ENCODE measurements around the gene CAMK2G.
A peak's percentile ranks its signal among the peaks of the same experiment; 100 is the strongest.

CAMK2G gene

DNA sequence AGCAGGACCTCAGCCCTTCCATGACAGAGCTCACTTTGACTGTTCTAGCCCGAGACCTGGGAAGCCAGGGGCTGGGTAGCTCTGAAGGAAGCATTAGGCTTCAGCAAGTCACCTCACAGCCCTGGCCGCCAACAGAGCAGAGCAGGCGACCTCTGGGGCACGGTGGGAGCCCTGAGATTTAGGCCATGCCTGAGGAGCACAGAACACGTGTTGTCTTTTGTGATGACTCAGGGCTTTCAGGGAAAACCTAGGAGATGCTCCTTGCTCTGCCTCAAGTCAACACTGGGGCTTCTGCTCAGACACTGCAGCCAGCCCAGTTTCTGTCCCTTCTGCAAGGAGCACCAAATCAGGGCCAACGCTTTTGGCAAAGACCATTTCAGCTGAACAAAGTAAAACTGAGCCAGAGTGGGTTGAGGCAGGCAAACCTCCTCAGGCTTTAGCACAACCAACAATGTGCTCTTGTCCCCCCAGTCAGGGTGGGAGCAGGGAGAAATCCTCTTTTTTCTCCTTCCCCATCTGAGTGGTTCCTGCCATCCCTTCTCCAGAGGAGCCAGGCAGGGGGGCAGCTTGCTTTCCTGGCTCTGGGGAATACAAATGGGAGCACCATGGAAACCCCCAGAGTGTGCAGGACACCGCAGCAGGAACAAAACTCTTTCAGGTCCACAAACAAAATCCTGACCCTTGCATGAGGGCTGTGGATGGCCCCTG, 14.4 kb downstream of the CAMK2G start:
- no peak for DNase-seq

DNA sequence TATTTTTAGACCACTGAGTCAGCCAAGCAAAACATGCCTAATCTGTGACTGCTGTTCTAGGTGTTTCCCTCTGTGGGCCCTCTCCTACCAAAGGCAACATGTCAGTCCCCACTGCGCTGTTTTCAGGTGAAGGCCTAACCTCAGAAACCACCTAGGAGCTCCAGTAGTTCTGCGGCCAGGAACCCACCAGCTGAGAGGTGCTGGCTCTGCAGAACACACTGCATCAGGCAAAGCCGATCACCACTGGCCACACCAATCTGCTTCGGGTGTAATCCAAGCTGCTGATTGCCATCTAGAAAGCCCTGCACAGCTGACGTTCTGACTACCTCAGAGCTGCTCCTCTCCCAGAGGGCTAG, 14.9 kb downstream of the CAMK2G start:
- peak; percentile 43 for DNase-seq

DNA sequence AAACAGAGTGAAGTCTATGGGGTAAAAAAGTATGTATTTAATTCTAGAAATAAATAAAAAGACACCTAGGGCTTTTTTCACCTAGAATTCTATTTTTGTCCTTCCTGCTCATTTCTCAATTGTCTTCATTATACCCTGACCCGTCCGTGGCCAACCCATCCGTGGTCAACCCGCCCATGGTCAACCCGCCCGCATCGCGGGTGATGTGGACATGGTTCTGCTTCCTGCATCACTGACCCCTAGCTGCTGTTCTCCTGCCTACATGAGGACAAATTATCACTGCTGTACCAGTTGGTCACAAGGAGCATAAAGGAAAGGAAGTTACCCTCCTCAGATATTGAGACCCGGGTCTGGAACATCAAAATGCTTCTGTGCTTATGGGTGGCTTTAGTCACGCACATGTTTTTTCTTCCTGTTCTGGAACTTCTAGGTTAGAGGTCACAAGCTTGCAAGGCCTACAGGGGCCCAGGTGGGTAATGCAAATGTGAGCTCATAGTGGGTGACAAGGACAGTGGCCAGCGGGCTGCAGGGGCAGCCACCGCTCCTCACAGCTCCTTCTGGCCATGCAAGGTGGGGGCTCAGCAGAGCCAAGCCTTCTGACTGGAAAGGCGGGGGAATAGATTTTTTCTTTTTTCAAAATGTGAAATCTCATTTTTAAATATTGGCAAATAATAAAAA, 15.5 kb downstream of the CAMK2G start:
- DNase-seq: no peak

DNA sequence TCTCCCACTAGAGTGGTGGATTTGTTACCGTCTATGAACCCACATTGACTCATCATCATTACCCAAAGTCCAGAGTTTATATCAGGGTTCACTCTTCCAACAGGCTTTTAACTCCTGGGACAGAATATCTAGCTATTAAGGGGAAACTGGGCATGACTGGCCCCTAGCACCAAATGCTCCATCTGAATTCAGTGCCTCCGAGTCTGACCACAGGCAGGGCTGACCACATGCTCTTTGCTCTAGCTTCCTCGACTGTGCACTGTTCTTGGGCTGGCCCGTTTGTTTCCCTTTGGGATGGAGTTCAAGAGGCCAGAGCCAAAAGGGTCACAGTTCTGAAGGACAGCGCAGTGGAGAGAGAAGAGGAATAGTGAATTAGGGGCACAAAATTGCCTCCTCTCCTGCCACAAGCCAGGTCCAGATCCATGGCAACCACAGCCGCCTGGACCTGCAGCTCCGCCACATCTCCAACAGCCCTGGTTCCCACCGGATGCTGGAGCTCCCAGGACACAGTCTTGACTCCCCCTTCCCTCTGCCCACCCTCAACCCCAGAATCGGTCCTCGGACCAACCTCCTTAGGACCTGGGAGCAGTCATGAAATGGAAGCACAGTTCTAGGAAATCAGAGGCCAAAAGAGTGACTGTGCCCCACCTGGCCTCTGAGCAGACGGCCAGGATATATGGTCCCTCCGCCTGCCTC, 16.2 kb downstream of the CAMK2G start:
- DNase-seq: no peak

DNA sequence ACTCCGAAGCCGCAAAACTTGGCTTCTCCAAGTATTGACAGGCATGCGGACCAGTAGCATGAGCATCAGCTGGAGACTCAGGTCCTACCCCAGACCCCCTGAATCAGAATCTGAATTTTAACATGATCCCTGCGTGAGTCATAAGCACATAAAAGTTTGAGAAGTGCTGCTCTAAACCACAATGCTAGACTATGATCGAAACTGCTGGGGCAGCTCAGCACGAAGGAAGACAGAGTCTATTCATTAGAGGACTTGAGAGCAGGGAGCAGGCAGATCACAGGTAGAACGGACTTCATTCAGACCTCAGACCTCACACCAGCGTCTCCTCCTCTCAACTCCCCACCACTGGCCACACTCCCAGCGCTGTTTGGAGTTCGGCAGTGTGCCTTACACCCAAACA, 16.9 kb downstream of the CAMK2G start:
- peak; percentile 42 for DNase-seq

DNA sequence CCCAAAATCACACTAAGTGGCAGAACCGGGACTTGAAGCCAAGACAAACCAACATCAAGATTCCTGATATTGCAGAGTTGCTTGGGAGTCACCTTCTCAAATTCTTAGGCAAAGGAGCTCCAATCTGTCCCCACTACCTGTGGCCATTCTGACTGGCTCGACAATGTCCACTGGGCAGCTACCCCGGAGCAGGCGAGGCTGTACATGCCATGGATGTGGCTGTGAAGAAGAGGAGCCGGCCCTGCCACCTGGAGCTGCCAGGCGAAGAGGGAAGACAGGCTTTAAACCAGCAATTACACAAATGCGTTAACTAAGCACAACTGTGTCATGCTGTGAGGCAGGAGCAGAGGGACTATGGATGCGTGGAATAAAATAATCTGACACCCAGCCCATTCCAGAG, 18.1 kb downstream of the CAMK2G start:
- no peak for DNase-seq

DNA sequence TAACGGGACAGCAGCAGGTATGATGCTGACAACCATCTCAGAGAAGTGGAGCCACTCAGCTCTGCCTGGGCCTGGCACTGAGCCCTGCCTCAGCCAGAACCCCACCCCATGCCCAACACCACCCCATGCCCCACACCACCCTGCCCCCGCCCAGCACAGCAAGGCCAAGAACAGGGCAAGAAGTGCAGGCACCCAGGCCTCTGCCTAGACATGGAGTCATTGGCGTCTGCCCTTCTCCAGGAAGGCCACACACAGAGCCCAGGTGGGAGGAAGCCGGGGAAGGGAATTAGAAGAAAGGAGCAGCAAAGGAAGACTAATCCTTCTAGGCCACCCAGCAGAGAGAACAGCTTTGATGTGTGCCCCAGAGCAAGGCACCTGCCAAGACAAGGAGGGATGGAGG, 18.9 kb downstream of the CAMK2G start:
- no peak for DNase-seq

DNA sequence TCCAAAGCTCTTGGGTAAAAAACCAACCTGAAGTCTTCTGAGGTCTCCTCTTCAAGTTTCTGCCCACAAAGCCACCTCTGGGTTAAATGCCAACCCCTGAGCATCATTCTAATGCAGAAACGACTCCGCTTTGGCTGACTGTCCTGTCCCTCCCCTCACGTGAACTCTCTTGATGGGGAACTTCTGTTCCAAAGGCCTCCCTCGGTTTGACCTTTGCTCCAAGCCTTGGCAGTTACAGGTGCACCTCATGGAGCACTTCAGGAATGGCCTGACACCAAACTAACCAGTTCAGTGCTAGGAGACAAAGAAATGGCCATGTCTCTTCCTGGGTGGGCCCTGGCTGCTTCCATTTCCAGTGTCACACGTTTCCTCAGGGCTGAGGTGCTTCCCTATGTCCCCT, 20.0 kb downstream of the CAMK2G start:
- DNase-seq: no peak

DNA sequence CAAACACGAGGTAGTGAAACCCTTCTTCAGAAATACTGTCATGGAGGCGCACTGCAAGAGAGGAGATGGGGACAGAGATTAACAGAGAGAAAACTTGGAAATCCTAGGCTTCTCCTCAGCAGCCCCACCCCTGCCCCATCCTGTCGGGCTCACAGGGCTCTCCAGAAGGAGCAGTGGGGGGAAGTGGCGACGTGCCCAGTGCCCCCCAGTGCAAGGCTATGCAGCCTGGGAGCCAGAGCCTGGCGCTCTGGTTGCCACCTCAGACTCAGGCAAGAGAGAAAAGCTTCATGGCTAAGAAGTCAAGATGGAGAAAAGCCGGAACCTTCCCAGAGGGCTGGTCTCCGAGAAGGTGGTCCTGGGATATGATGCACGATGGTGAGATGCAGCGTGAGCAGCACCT, 21.2 kb downstream of the CAMK2G start:
- DNase-seq: no peak

DNA sequence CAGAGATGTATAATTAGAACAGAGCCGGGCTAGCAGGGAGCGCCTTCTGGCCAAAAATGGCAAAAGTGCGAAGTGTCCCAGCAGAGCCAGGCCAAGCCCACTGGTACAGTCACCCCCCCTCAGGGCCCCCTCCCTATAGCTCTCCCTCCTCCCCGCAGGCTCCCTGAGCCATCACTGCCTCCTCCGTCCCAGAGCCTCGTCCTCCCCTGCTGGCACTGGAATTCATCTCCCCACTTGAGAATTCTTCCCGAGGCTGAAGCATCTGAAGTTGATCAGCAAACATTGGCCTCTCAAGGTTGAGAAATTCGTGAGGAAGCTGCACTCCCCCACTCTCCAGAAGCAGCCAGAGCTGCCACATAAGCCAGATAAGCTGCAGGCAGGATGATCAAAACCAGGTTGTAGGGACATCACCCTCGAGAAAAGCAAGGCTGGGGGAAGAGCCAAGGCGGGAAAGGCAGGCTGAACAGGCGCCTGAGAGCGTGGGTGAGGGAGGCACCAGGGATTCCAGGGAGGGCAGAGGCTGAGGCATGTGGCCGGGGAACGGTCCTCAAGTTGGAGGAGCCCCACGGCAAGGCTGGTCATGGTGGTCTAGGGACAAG, 23.4 kb downstream of the CAMK2G start:
- no peak for DNase-seq

DNA sequence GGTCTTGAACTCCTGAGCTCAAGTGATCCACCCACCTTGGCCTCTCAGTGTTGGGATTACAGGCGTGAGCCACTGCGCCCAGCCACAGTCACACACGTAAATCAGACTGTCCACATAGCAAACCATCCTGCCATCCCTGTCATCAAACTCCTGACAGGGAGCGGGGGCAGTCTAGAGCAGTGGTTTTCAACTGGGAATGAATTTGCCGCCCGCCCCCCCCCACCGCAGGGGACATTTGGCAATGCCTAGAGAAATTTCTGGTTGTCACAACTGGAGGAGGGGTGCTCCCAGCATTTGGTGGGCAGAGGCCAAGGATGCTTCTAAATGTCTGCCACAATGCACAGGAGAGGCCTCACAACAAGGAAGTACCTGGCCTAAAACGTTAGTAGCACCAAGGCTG, 24.1 kb downstream of the CAMK2G start:
- no peak for DNase-seq

DNA sequence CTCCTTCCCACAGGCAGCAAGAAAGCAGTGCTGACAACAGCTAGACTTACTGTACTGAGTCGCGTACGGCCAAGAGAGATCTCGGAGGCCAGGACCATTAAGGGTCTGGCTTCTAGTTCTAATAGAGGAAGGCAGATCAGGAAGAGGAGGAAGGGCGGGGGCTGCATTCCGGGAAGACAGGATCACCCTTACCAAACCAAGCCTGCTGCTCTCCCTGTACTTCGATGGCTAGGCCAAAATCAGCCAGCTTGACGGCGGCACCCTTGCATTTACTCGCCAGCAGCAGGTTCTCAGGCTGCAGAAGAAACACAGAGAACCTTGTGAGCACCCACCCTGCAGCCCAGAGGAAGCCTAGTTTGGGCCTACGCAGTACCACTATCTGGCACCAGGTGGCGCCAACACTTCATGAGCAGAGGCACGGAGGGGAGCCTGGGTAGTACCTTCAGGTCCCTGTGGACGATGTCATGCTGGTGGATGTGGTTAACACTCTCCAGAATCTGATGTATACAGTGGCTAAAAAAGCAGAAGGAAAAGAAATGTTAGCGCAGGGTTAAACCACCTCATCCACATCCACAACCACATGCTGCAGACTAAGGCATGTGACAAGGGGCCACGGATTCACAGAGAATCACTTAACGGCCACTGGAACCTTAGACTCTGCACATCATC, 25.4 kb downstream of the CAMK2G start:
- DNase-seq: peak; percentile 94

DNA sequence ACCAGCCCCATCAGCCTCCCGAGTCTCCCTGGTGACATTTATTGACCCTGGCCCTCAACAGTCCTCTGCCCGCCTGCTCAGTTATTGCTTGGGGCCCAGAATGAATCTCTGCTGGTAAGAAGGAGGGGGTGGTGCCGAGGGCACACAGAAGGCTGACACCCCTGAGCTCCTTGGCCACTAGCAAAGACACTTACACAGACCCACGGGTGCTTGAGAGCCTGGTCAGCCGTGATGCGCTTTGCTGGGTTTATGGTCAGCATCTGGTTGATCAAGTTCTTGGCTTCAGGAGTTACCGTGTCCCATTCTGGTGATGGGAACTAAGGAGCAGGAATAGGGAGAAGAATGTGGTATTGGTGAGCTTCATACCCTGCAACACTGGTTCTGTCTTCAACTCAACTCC, 27.3 kb downstream of the CAMK2G start:
- DNase-seq: no peak

DNA sequence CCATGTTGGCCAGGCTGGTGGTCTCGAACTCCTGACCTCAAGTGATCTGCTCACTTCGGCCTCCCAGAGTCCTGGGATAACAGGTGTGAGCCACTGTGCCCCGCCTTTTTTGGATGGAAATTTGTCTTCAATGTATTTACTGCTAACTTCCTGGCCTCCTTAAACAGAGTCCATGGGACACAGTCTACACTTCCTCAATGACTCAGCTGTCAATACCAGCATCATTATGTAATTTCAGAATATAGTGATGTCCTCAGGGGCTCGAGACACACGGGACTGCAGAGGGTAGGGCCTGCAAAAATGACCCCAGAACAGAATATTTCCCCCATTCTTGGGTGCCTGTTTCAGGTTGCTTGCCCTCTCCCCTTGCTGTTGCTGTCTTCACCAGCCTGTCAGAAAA, 31.1 kb downstream of the CAMK2G start:
- DNase-seq: no peak

DNA sequence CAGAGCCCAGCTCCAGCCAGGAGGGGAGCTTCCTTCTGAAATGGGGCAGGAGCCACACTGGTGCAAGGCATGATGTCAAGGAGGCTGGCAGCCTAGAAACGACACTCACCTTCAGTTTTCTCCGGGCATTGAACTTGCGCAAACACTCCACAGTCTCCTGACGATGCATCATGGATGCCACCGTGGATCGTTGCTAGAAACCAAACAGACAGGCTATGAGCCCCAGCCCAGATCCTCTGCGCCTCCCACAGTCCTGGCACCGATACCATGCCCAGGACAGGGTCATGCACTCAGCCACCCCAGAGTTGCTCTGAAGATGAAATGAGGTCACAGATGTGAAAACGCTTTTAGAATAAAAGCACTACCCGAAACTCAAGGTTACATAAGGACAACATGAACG, 32.0 kb downstream of the CAMK2G start:
- no peak for DNase-seq

DNA sequence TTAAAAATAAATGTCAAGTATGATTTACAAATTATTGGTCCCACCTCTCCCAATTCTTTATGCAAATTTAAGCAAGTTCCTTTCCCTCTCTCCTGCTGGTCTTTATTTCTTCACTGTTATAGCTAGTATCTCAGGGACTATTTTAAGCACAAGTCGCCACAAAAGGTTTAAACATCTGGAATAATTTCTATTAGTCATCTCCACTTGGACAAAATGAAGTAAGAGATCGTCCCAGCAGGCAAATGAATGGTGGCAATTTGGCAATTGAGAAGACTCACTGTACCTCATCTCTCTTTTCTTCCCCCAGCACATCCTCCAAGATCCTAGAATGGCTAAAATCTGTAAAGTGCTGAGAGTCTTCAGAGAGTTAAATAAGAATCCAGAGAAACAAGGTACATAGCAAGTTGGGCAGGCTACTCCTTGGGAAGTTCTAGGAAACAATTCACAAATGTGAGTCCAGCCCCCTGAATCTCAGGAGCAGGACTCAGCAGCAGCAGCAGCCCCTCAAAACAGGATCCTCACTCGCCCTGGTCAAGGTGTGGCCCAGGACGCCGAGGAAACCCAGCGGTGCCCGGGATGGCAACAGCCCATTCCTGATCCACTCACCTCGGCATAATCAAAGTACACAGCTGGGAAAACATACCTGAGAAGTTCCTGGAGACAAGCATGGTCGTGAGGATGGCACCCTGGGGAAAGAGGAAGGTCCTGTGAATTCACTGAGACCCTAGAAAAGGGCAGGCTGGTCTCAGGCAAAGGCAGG, 32.6 kb downstream of the CAMK2G start:
- DNase-seq: no peak

DNA sequence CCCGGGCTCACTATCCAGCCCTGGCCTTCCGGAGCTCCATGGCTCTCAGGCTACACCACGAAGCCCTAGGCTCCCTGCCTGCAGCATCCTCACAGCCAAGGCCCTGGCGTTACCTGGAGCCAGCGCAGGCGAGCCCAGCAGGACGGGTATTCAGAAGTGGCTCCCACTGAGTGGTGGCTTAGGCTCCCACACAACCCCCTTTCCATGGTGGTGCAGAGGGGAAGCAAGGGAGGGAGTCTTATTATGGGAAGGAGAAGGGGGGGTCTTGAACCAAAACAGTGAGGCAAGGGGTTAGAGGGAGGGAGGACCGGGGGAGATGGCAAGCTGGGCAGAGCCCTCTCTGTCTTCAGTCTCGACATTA, 33.3 kb downstream of the CAMK2G start:
- no peak for DNase-seq

DNA sequence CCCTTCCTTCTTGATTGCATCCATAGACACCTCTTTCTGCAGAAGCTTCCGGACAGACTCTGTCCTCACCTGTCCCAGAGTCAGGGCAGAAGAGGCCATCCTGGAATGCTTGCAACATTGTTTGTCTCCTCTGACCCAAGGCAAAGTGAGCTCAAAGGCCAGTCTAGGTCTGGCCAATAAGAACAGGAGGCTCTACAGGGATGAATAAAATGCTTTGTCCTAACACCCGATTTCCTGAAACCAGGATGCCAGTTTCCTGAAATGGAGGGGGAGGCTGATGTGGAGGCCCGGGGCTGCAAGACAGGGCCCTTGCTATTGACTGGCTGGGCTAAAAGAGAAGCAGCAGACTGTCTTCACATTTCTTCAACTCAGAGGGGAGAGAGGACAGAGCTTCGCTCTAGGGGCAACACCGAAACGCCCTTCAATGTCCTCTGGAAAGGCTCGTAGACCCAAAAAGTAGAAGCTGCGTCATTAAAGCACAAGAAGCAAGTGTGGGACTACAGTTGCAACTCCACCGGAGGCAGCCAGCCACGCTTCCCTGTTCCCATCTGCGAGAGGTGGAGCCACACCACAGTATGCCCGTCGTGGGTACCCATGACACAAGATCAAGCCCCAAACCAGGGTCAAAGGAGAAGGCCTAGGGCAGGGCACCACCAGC, 33.8 kb downstream of the CAMK2G start:
- DNase-seq: no peak

DNA sequence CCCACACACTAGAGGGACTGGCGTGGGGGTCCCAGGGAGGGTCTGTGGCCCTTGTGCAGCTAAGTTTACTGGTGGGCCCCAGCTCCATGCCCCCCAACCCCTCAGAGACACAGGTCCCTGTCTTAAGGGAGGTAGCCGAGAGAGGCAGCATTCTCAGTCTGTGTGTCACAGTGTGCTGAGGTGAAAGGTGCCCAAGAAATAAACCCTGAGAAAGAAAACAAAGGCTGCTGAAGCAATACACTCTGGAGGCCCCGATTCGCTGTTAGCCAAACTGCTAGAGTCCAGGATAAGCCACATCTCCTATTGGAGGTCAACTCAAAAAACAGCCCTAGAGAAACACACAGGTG, 34.3 kb downstream of the CAMK2G start:
- no peak for DNase-seq

DNA sequence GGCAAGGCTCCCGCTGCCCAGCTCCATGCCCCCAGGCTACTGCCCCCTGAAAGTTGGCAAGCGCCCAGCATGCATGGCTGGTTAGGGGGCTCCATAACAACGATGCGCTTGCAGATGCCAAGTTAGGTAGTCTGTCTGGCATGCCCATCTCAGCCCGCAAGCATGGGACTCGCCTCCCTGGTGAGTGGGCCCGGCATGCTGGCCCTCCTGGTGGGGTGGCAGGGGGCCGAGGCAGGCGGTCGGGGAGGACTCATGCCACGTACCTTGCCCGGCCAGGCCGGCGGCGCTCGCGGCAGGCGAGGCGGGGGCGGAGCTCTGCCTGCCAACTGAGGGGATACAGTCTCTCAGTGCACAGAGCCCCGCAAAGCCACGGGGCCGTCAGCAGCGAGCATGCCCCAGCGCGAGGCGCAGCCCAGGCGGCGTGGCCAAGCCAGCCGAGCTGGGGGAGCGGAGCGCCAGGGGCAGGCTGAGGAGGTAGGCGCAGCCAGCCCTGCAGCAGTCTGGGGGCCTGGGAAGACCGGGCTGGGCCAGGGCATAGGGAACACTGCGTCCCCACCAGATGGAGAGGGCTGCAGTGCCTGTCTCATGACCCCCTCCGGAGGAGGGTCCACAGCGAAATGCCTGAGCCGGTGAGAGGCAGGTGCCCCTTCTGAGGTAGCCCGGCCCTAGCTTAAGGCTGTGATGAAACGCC, 34.9 kb downstream of the CAMK2G start:
- DNase-seq: no peak

DNA sequence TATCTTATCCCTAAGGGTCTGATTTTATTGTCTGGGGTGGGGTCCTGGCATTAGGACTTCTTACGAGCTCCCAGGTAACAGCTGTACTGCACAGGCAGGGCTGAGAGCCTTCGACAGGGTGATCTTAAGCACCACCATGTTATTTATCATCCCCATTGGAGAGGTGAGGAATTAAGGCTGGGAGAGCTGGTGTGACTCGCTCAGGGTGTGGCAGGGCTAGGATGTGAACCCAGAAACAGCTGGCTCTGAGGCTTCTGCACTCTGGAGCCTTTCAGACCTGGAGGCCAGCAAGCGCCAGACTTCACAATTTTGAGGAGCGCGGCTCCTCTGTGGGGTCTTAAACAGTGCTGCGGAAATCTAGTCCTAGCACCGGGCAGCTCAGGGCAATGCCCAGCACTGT, 35.5 kb downstream of the CAMK2G start:
- DNase-seq: no peak
